HepG2 (cell line): ENCODE data around the gene BCL2L1. TPM values are rescaled to one million over a fixed set of nuclear protein-coding genes. Genes with fewer than 3 reads are reported as not detected.
A peak's percentile ranks its signal among the peaks of the same experiment; 100 is the strongest.

Experiments used
- ATF7 ChIP-seq, 2 experiments: fragments of 450-650 bp in 1 of 2; sonication (generic) in 1 of 2; formaldehyde crosslinking in 1 of 2; IDR thresholded peaks; 2 replicates each; pipeline versions ENCODE4 v1.4.0 to v1.6.1; 2016 to 2020; ENCODE audit warnings: antibody characterized with exemption in 1 of 2, mild to moderate bottlenecking in 1 of 2, missing genetic modification reagents in 1 of 2
- CREM ChIP-seq, 2 experiments: sonication (generic) in 1 of 2; formaldehyde crosslinking in 1 of 2; IDR thresholded peaks; 2 replicates each; pipeline versions ENCODE4 v1.4.0 to v1.6.1; 2016 to 2020; ENCODE audit warnings: antibody characterized with exemption in 1 of 2, mild to moderate bottlenecking in 1 of 2, missing genetic modification reagents in 1 of 2
- HOXA3 ChIP-seq: sonication (generic); formaldehyde crosslinking; IDR thresholded peaks from 2 replicates; pipeline ENCODE4 v1.5.0; 2020; ENCODE audit warnings: missing genetic modification reagents
- IKZF4 ChIP-seq: sonication (generic); formaldehyde crosslinking; IDR thresholded peaks from 2 replicates; pipeline ENCODE4 v1.5.1; 2020; ENCODE audit warnings: borderline replicate concordance, mild to moderate bottlenecking, low read depth, missing genetic modification reagents; ENCODE audit errors: not compliant biosample characterization
- IRF2 ChIP-seq: IDR thresholded peaks from 2 replicates; pipeline ENCODE4 v1.6.1; 2018; ENCODE audit warnings: missing genetic modification reagents, missing compliant biosample characterization
- NCOR1 ChIP-seq: fragments of 200-600 bp; sonication (generic); IDR thresholded peaks from 2 replicates; pipeline ENCODE4 v1.7.0; 2017; ENCODE audit warnings: antibody characterized with exemption, low read length, borderline replicate concordance
- ONECUT2 ChIP-seq: sonication (generic); formaldehyde crosslinking; IDR thresholded peaks from 2 replicates; pipeline ENCODE4 v1.4.0; 2020; ENCODE audit warnings: missing genetic modification reagents
- POLR2AphosphoS5 ChIP-seq: IDR thresholded peaks from 2 replicates; pipeline ENCODE4 v1.6.1; 2012; ENCODE audit warnings: low read depth, low read length
- RBM39 ChIP-seq: fragments of 200-400 bp; formaldehyde crosslinking; IDR thresholded peaks from one replicate; pipeline ENCODE4 v1.6.1; 2018; ENCODE audit warnings: antibody characterized with exemption, mild to moderate bottlenecking, low read depth, low read length; ENCODE audit not compliant: poor library complexity, severe bottlenecking
- SOX13 ChIP-seq, 3 experiments: fragments of 450-650 bp in 1 of 3; sonication (generic) in 1 of 3; formaldehyde crosslinking in 1 of 3; IDR thresholded peaks in 2 of 3; conservative IDR thresholded peaks in 1 of 3; 2 replicates each; pipeline versions ENCODE4 v1.5.0 to v1.6.1; 2016 to 2020; ENCODE audit warnings: antibody characterized with exemption in 1 of 3, mild to moderate bottlenecking in 1 of 3, missing compliant biosample characterization in 1 of 3, missing genetic modification reagents in 1 of 3, moderate library complexity in 1 of 3
- SOX6 ChIP-seq, 2 experiments: fragments of 450-650 bp in 1 of 2; sonication (generic) in 1 of 2; formaldehyde crosslinking in 1 of 2; IDR thresholded peaks; 2 replicates each; pipeline versions ENCODE4 v1.4.0 to v1.6.1; 2017 to 2020; ENCODE audit warnings: antibody characterized with exemption in 1 of 2, mild to moderate bottlenecking in 1 of 2, missing genetic modification reagents in 1 of 2
- SRSF4 ChIP-seq: fragments of 200-400 bp; formaldehyde crosslinking; IDR thresholded peaks from one replicate; pipeline ENCODE4 v1.6.1; 2018; ENCODE audit warnings: mild to moderate bottlenecking, low read depth, low read length, moderate library complexity; ENCODE audit not compliant: poor library complexity, severe bottlenecking
- TAF1 ChIP-seq: sonication (generic); formaldehyde crosslinking; IDR thresholded peaks from 2 replicates; pipeline ENCODE4 v1.4.0; 2020; ENCODE audit warnings: missing genetic modification reagents
- TCF7 ChIP-seq: sonication (generic); IDR thresholded peaks from 2 replicates; pipeline ENCODE4 v1.6.1; 2016; ENCODE audit warnings: antibody characterized with exemption, low read depth
- TERF1 ChIP-seq: sonication (generic); formaldehyde crosslinking; IDR thresholded peaks from 2 replicates; pipeline ENCODE4 v1.8.0; 2022; ENCODE audit warnings: mild to moderate bottlenecking, missing genetic modification reagents, moderate library complexity
- TRIM24 ChIP-seq: sonication (generic); formaldehyde crosslinking; IDR thresholded peaks from 2 replicates; pipeline ENCODE4 v1.8.0; 2022; ENCODE audit warnings: mild to moderate bottlenecking, missing genetic modification reagents
- YEATS4 ChIP-seq: sonication (generic); formaldehyde crosslinking; IDR thresholded peaks from 2 replicates; pipeline ENCODE4 v1.4.0; 2020; ENCODE audit warnings: missing genetic modification reagents, borderline replicate concordance
- ZBTB3 ChIP-seq: sonication (generic); formaldehyde crosslinking; IDR thresholded peaks from 2 replicates; pipeline ENCODE4 v1.4.0; 2020; ENCODE audit warnings: low read depth, mild to moderate bottlenecking, moderate library complexity, missing genetic modification reagents, borderline replicate concordance
- ZNF17 ChIP-seq: sonication (generic); formaldehyde crosslinking; IDR thresholded peaks from 2 replicates; pipeline ENCODE4 v1.5.0; 2020; ENCODE audit warnings: mild to moderate bottlenecking, missing genetic modification reagents
- ZNF317 ChIP-seq: sonication (generic); formaldehyde crosslinking; IDR thresholded peaks from 2 replicates; pipeline ENCODE4 v1.5.0; 2020; ENCODE audit warnings: mild to moderate bottlenecking, missing genetic modification reagents
- ZNF343 ChIP-seq: sonication (generic); formaldehyde crosslinking; IDR thresholded peaks from 2 replicates; pipeline ENCODE4 v1.4.0; 2020; ENCODE audit warnings: mild to moderate bottlenecking, missing genetic modification reagents
- ZNF564 ChIP-seq: sonication (generic); formaldehyde crosslinking; IDR thresholded peaks from 2 replicates; pipeline ENCODE4 v1.8.1; 2023; ENCODE audit warnings: mild to moderate bottlenecking, missing genetic modification reagents
- polyA plus RNA-seq, 8 experiments: library from polyadenylated mRNA; depleted of rRNA in 3 of 8; stranded (reverse) in 7 of 8; unstranded in 1 of 8; fragments of >200 nt; fragmentation: Illumina TruSeq in 4 of 8; extraction: Trizol in 4 of 8; gene quantifications; 2 replicates each; pipeline versions ENCODE4 v1.2.1 to v1.2.3, GENCODE V29; 2011 to 2016; ENCODE audit warnings: low read depth in 4 of 8, missing spikeins in 1 of 8, mixed read lengths in 1 of 8; ENCODE audit not compliant: insufficient read depth in 1 of 8
- total RNA-seq, 5 experiments: library from RNA; depleted of rRNA; stranded (reverse); fragments of >200 nt; fragmentation: Illumina TruSeq; extraction: Trizol; gene quantifications; 2 replicates each; pipeline ENCODE4 v1.2.3, GENCODE V29; 2016; ENCODE audit warnings: low read depth in 1 of 5
- TF ChIP-seq, protein P1 (sequence below): sonication (generic); formaldehyde crosslinking; IDR thresholded peaks from 2 replicates; pipeline ENCODE4 v1.5.0; 2020; ENCODE audit warnings: mild to moderate bottlenecking, low read depth, missing genetic modification reagents, borderline replicate concordance

Gene BCL2L1
- total and polyA plus RNA-seq, 2 of the 13 experiments (the other 11 are each of a cell fraction or from before 2014, with no cell fraction given): 164 to 258 TPM

DNA sequence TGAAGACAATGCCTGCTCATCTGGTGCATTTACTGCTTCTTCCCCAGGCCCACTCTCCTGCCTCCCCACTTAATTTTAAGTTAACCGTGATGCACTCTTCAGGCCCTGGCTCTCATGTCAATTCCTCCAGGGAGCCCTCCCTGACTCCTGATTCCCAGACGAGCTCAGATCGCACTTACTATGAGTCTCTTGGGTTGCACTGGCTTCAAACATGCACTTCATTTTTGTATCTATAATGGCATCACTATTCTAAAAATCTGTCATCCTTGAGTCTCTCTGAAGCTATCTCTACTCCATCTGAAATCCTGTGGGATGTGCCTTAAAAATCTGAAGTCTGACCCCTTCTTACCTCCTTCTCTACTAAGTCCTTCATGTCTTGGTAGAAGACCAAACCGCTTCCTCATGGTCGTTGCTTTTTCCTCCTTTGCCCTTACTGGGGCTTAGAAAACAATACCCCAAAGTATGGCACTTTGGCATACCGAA is 60.3 kb downstream of the BCL2L1 start (continued):
- TF ChIP-seq, protein P1, sequence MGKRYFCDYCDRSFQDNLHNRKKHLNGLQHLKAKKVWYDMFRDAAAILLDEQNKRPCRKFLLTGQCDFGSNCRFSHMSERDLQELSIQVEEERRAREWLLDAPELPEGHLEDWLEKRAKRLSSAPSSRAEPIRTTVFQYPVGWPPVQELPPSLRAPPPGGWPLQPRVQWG (CRISPR knock-in tag): no peak
- TF ChIP-seq ZNF17 (CRISPR knock-in tag) (no peak), SOX6 (IDR thresholded peaks at IDR 0.05) (no peak), SOX6 (CRISPR knock-in tag; IDR thresholded peaks at IDR 0.05) (no peak), IKZF4 (no peak), TRIM24 (CRISPR knock-in tag) (no peak), SOX13 (IDR thresholded peaks at IDR 0.05) (peak; percentile 11; the same call in 1 of the 2 replicates), SOX13 (CRISPR knock-in tag; conservative IDR thresholded peaks at IDR 0.05 in 1 of 2, IDR thresholded peaks at IDR 0.05 in 1 of 2) (no peak; a peak in 1 of 4 replicates), TERF1 (CRISPR knock-in tag) (no peak), TCF7 (no peak), HOXA3 (CRISPR knock-in tag) (0 out of 2 replicates have a peak, but pooled peaks have one; percentile 34), SRSF4 (no peak), IRF2 (CRISPR knock-in tag) (no peak), CREM (IDR thresholded peaks at IDR 0.05) (no peak), CREM (CRISPR knock-in tag; IDR thresholded peaks at IDR 0.05) (no peak), ATF7 (IDR thresholded peaks at IDR 0.05) (no peak), ATF7 (CRISPR knock-in tag; IDR thresholded peaks at IDR 0.05) (no peak), POLR2AphosphoS5 (peak; percentile 15; the same call in 1 of the 2 replicates), ZNF317 (CRISPR knock-in tag) (no peak), ZBTB3 (CRISPR knock-in tag) (no peak), RBM39 (no peak), YEATS4 (CRISPR knock-in tag) (no peak), TAF1 (CRISPR knock-in tag) (no peak), NCOR1 (no peak), ONECUT2 (CRISPR knock-in tag) (no peak), ZNF564 (CRISPR knock-in tag) (no peak), ZNF343 (CRISPR knock-in tag) (no peak)
